ENCODE measurements around the gene RPS17. TPM values are rescaled to one million over a fixed set of nuclear protein-coding genes. Genes with fewer than 3 reads are reported as not detected.

The RPS17 gene
- total RNA-seq, result 1,023 and 1,497 TPM in 2 replicates

GRCh38 chr15:82540055-82540983 is at the start of gene RPS17:
Gene RPS17, minus strand, starts transcription at chr15:82540457. Its CDS starts 29 bp downstream, at chr15:82540428.

Other genes starting within 250 kb of the RPS17 start
- under 0.01 and 0.44 TPM in 2 replicates for gene GOLGA6L10, start 191.0 kb downstream of the RPS17 start, total RNA-seq
- gene GOLGA6L9, start 110.6 kb downstream of the RPS17 start, total RNA-seq, result 0.99 and 1.6 TPM in 2 replicates
- 36.7 and 42.7 TPM in 2 replicates for gene CPEB1, start 106.9 kb upstream of the RPS17 start, total RNA-seq
- 0.15 and 1.5 TPM in 2 replicates for gene AP3B2, start 169.4 kb upstream of the RPS17 start, total RNA-seq

Data from smooth muscle cell of trachea (primary cell).